Neural progenitor cell (in vitro differentiated cells): ENCODE results near the gene VPS4B. TPM values are rescaled to one million over a fixed set of nuclear protein-coding genes. Genes with fewer than 3 reads are reported as not detected.

Experiments used
- DNase-seq: peaks from one replicate; pipeline ENCODE4 v3.0.0-alpha.2; 2016; ENCODE audit warnings: low spot score
- H2AFZ ChIP-seq: fragments of 200-600 bp; sonication (generic); replicated peaks from 2 replicates; pipeline ENCODE4 v1.6.1; 2016; ENCODE audit warnings: antibody characterized with exemption
- H3F3A ChIP-seq: fragments of 200-600 bp; sonication (generic); 2 replicates; pipeline ENCODE4 v1.6.1; 2016; ENCODE audit warnings: antibody characterized with exemption, low read depth
- H3K27ac ChIP-seq: fragments of 200-600 bp; sonication (generic); 2 replicates; pipeline ENCODE4 v1.5.1; 2016; ENCODE audit warnings: mild to moderate bottlenecking
- H3K27me3 ChIP-seq: fragments of 200-600 bp; sonication (generic); 2 replicates; pipeline ENCODE4 v1.6.1; 2016; ENCODE audit warnings: mild to moderate bottlenecking, moderate library complexity
- H3K36me3 ChIP-seq: fragments of 200-600 bp; sonication (generic); 2 replicates; pipeline ENCODE4 v1.5.1; 2016
- H3K4me1 ChIP-seq: fragments of 200-600 bp; sonication (generic); 2 replicates; pipeline ENCODE4 v1.6.1; 2016; ENCODE audit warnings: mixed run types
- H3K4me2 ChIP-seq: fragments of 200-600 bp; sonication (generic); 2 replicates; pipeline ENCODE4 v1.6.1; 2016
- H3K4me3 ChIP-seq: fragments of 200-600 bp; sonication (generic); 2 replicates; pipeline ENCODE4 v1.5.1; 2016
- H3K79me2 ChIP-seq: fragments of 200-600 bp; sonication (generic); 2 replicates; pipeline ENCODE4 v1.6.1; 2016; ENCODE audit warnings: low read depth
- H3K9ac ChIP-seq: fragments of 200-600 bp; sonication (generic); 2 replicates; pipeline ENCODE4 v1.6.1; 2016
- H3K9me3 ChIP-seq: fragments of 200-600 bp; sonication (generic); 2 replicates; pipeline ENCODE4 v1.5.1; 2016; ENCODE audit warnings: low read depth
- H4K20me1 ChIP-seq: fragments of 200-600 bp; sonication (generic); 2 replicates; pipeline ENCODE4 v1.6.1; 2016; ENCODE audit warnings: low read depth
- H3K27ac Mint-ChIP-seq: 3 replicates; pipeline ENCODE4 v1.8.0; 2021; ENCODE audit warnings: mixed read lengths
- H3K27me3 Mint-ChIP-seq: 2 replicates; pipeline ENCODE4 v1.8.0; 2022; ENCODE audit warnings: low read depth, mild to moderate bottlenecking, inconsistent platforms, moderate library complexity, mixed read lengths; ENCODE audit not compliant: insufficient read depth
- H3K36me3 Mint-ChIP-seq: 3 replicates; pipeline ENCODE4 v1.8.0; 2021; ENCODE audit warnings: mixed read lengths
- H3K4me1 Mint-ChIP-seq: 3 replicates; pipeline ENCODE4 v1.8.0; 2021; ENCODE audit warnings: mixed read lengths
- H3K4me3 Mint-ChIP-seq: 3 replicates; pipeline ENCODE4 v1.8.0; 2021; ENCODE audit warnings: mild to moderate bottlenecking, moderate library complexity, mixed read lengths
- H3K9me3 Mint-ChIP-seq: 3 replicates; pipeline ENCODE4 v1.8.0; 2020; ENCODE audit warnings: mixed read lengths
- EZH2 ChIP-seq: fragments of 200-600 bp; sonication (generic); IDR thresholded peaks from 2 replicates; pipeline ENCODE4 v1.6.1; 2017; ENCODE audit warnings: antibody characterized with exemption, mild to moderate bottlenecking, moderate library complexity
- EZH2phosphoT487 ChIP-seq: fragments of 200-600 bp; sonication (generic); IDR thresholded peaks from 2 replicates; pipeline ENCODE4 v1.6.1; 2017; ENCODE audit warnings: antibody characterized with exemption
- total RNA-seq: library from RNA; depleted of rRNA; stranded (reverse); fragments of >200 nt; gene quantifications from 2 replicates; pipeline ENCODE4 v1.2.3, GENCODE V29; 2015; ENCODE audit warnings: low replicate concordance
- TF ChIP-seq, protein P1 (sequence below): fragments of 200-600 bp; sonication (generic); IDR thresholded peaks from 2 replicates; pipeline ENCODE4 v1.5.1; 2017; ENCODE audit warnings: antibody characterized with exemption, mild to moderate bottlenecking

Gene VPS4B
- total RNA-seq, 1 donor from 2014 or later = 42.2 TPM

DNA sequence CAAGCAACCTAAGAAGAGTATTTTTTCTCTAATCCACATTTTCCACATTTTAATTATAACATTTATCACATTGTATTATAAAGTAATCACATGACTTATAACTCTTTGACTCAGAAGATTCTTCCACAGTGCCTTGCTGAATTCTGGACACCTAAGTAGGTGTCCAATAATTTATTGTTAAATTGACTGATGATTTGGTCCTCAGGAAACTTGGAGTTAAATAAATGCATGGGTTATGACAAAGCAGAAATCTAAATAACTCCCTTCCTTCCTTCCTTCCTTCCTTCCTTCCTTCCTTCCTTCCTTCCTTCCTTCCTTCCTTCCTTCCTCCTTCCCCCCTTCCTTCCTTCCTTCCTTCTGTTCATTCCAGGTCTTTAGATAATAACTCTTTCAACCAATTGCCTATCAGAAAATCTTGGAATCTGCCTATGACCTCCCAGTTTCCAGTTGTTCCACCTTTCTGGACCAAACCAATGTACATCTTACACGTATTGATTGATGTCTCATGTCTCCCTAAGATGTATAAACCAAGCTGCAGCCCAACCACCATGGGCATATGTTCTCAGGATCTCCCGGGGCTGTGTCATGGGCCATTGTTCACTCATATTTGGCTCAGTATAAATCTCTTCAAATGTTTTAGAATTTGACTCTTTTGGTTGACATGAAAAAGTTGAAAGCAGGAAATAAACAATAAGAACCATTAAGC is 44.8 kb downstream of the VPS4B start:
- no peaks in the 10 kb centered on the region for H4K20me1 ChIP-seq
- H3K9me3 Mint-ChIP-seq = peaks cover 5% of the 10 kb centered on the region
- H3K4me1 Mint-ChIP-seq = no peaks in the 10 kb centered on the region
- H3K4me2 ChIP-seq = no peak overlapping the region
- no peaks in the 10 kb centered on the region for H3K36me3 ChIP-seq
- H3K27ac Mint-ChIP-seq = no peak overlapping the region
- H3K79me2 ChIP-seq = no peaks in the 10 kb centered on the region
- H3K27ac ChIP-seq = no peak overlapping the region
- no peaks in the 10 kb centered on the region for H3K9me3 ChIP-seq
- peaks cover 10% of the 10 kb centered on the region for H3K27me3 Mint-ChIP-seq
- no peak for DNase-seq
- no peak overlapping the region for H3K9ac ChIP-seq
- peaks cover 4% of the 10 kb centered on the region for H3K36me3 Mint-ChIP-seq
- no peaks in the 10 kb centered on the region for H3F3A ChIP-seq
- no peak overlapping the region for H3K4me3 Mint-ChIP-seq
- H3K27me3 ChIP-seq = no peaks in the 10 kb centered on the region
- H3K4me1 ChIP-seq = no peaks in the 10 kb centered on the region
- no peak overlapping the region for H2AFZ ChIP-seq
- TF ChIP-seq EZH2 (no peak), EZH2phosphoT487 (no peak)
- TF ChIP-seq, protein P1, sequence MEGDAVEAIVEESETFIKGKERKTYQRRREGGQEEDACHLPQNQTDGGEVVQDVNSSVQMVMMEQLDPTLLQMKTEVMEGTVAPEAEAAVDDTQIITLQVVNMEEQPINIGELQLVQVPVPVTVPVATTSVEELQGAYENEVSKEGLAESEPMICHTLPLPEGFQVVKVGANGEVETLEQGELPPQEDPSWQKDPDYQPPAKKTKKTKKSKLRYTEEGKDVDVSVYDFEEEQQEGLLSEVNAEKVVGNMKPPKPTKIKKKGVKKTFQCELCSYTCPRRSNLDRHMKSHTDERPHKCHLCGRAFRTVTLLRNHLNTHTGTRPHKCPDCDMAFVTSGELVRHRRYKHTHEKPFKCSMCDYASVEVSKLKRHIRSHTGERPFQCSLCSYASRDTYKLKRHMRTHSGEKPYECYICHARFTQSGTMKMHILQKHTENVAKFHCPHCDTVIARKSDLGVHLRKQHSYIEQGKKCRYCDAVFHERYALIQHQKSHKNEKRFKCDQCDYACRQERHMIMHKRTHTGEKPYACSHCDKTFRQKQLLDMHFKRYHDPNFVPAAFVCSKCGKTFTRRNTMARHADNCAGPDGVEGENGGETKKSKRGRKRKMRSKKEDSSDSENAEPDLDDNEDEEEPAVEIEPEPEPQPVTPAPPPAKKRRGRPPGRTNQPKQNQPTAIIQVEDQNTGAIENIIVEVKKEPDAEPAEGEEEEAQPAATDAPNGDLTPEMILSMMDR = no peak
- H3K4me3 ChIP-seq = no peak overlapping the region

DNA sequence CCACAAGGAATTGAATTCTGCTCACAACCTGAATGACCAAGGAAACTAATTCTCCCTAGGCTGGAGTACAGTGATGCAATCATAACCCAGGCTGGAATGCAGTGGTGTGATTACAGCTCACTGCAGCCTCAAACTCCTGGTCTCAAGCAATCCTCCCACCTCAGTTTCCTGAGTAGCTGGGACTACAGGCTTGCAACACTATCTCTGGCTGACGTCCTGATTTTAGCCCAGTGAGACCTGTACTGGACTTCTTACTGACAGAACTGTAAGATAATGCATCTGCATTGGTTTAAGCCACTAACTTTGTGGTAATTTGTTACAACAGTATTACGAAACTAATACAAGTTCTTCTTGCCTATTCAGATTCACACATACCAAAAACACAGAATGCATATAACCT is 45.7 kb downstream of the VPS4B start:
- Histone ChIP-seq H3K27ac (no peak overlapping the region), H3K9me3 (no peaks in the 10 kb centered on the region), H3K79me2 (no peaks in the 10 kb centered on the region), H4K20me1 (no peaks in the 10 kb centered on the region), H3K36me3 (no peaks in the 10 kb centered on the region), H2AFZ (no peak overlapping the region), H3K4me1 (no peaks in the 10 kb centered on the region), H3K9ac (no peak overlapping the region), H3F3A (no peaks in the 10 kb centered on the region), H3K4me3 (no peak overlapping the region), H3K4me2 (no peak overlapping the region), H3K27me3 (no peaks in the 10 kb centered on the region)
- H3K36me3 Mint-ChIP-seq = no peaks in the 10 kb centered on the region
- no peak overlapping the region for H3K27ac Mint-ChIP-seq
- TF ChIP-seq, protein P1 = no peak
- no peaks in the 10 kb centered on the region for H3K4me1 Mint-ChIP-seq
- peaks cover 10% of the 10 kb centered on the region for H3K27me3 Mint-ChIP-seq
- no peak overlapping the region for H3K4me3 Mint-ChIP-seq
- H3K9me3 Mint-ChIP-seq = peaks cover 8% of the 10 kb centered on the region
- DNase-seq = no peak

DNA sequence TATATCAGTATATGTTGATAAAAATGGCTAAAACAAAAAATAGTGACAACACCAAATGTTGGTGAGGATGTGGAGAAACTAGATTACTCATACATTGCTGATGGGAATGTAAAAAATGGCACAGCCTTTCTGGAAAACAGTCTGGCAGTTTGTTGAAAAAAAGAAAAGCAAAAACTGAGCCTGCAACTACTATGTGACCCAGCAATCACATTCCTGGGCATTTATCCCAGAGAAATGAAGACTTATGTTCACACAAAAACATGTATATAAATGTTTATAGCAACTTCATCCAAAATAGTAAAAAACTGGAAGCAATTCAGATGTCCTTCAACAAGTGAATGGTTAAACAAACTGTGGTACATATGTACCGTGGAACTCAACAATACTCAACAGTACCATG is 47.7 kb downstream of the VPS4B start:
- no peak overlapping the region for H3K4me3 ChIP-seq
- H3K27me3 ChIP-seq = no peaks in the 10 kb centered on the region
- no peaks in the 10 kb centered on the region for H4K20me1 ChIP-seq
- peaks cover 11% of the 10 kb centered on the region for H3K9me3 Mint-ChIP-seq
- H3K9ac ChIP-seq = no peak overlapping the region
- H3K79me2 ChIP-seq = no peaks in the 10 kb centered on the region
- no peaks in the 10 kb centered on the region for H3K4me1 Mint-ChIP-seq
- H3K36me3 ChIP-seq = no peaks in the 10 kb centered on the region
- H3K36me3 Mint-ChIP-seq = peaks cover 4% of the 10 kb centered on the region
- H3K27me3 Mint-ChIP-seq = peaks cover 7% of the 10 kb centered on the region
- no peak overlapping the region for H3K4me2 ChIP-seq
- H3K9me3 ChIP-seq = no peaks in the 10 kb centered on the region
- no peak for TF ChIP-seq EZH2phosphoT487
- TF ChIP-seq EZH2 = no peak
- TF ChIP-seq, protein P1 = no peak
- H3K27ac Mint-ChIP-seq = no peak overlapping the region
- H3K4me3 Mint-ChIP-seq = no peak overlapping the region
- no peak overlapping the region for H2AFZ ChIP-seq
- DNase-seq = no peak
- no peak overlapping the region for H3K27ac ChIP-seq
- no peaks in the 10 kb centered on the region for H3K4me1 ChIP-seq
- H3F3A ChIP-seq = no peaks in the 10 kb centered on the region
